ENCODE measurements around the gene CD24. TPM values are rescaled to one million over a fixed set of nuclear protein-coding genes. Genes with fewer than 3 reads are reported as not detected.

Gene CD24
- total RNA-seq, 1 experiment from 2014 or later, result 1,551 TPM

- Histone ChIP-seq H2AFZ (ENCODE audit: low read length) (no peak overlapping the region), H3K23ac (ENCODE audit: insufficient read length, low read depth, low read length) (no peak overlapping the region), H2BK15ac (ENCODE audit: low read depth, low read length) (no peak overlapping the region), H4K20me1 (ENCODE audit: control insufficient read depth, insufficient read depth, insufficient read length) (no peaks in the 10 kb centered on the region), H4K5ac (ENCODE audit: insufficient read length, low read depth, low read length) (no peak overlapping the region), H3K27me3 (ENCODE audit: insufficient read depth, low read length) (no peaks in the 10 kb centered on the region), H4K91ac (ENCODE audit: insufficient read length, low read depth, low read length) (no peak overlapping the region), H3K79me2 (ENCODE audit: insufficient read depth, low read length) (no peaks in the 10 kb centered on the region), H3K56ac (ENCODE audit: insufficient read length, low read depth, low read length) (no peak overlapping the region), H3T11ph (ENCODE audit: low read length) (no peak overlapping the region), H2BK120ac (ENCODE audit: low read depth, low read length, poor library complexity, severe bottlenecking) (no peak overlapping the region), H3K14ac (ENCODE audit: insufficient read depth, low read length) (no peak overlapping the region), H2BK5ac (ENCODE audit: insufficient read length, low read length) (no peak overlapping the region), H3K27ac (ENCODE audit: insufficient read length, low read depth, low read length) (no peak overlapping the region), H2AK5ac (ENCODE audit: insufficient read length, low read length) (no peak overlapping the region), H3K18ac (ENCODE audit: insufficient read length, low read depth, low read length) (no peak overlapping the region), H3K9ac (ENCODE audit: extremely low read depth, insufficient read length, low read length) (no peak overlapping the region), H2BK20ac (ENCODE audit: low read depth, low read length, poor library complexity, severe bottlenecking) (no peak overlapping the region), H3K79me1 (ENCODE audit: insufficient read depth, low read depth, low read length, poor library complexity, severe bottlenecking) (no peaks in the 10 kb centered on the region), H3K4me2 (ENCODE audit: insufficient read depth, insufficient read length, low read length) (no peak overlapping the region), H3K23me2 (ENCODE audit: insufficient read length, low read depth, low read length, poor library complexity, severe bottlenecking) (no peaks in the 10 kb centered on the region), H3K4me1 (ENCODE audit: insufficient read depth, low read length) (no peaks in the 10 kb centered on the region), H3K4ac (ENCODE audit: low read depth, low read length) (no peak overlapping the region), H4K8ac (replicated peaks; ENCODE audit: insufficient read length, low read depth, low read length) (no peak overlapping the region), H3K9me3 (ENCODE audit: control insufficient read depth, low read depth, low read length) (no peaks in the 10 kb centered on the region), H2BK12ac (ENCODE audit: insufficient read length, low read depth, low read length) (no peak overlapping the region)
- H3K4me1 Mint-ChIP-seq, result no peaks in the 10 kb centered on the region
- H3K36me3 Mint-ChIP-seq (ENCODE audit: insufficient read depth in 1 of 3, low read depth in 3 of 3), result peaks cover 7 to 18% (median 9%) of the 10 kb centered on the region in 3 experiments; a peak in 6 of 7 replicates
- H3K27ac Mint-ChIP-seq, result no peak overlapping the region
- no peaks in the 10 kb centered on the region for H3K27me3 Mint-ChIP-seq (ENCODE audit: low read depth)
- no peak overlapping the region for H3K4me3 Mint-ChIP-seq
- no peak for DNase-seq
- no peaks in the 10 kb centered on the region for H3K9me3 Mint-ChIP-seq
- WGBS (ENCODE audit: extremely low coverage, insufficient read length, low lambda C conversion rate), result no CpG with 5 or more reads among the region's 1 CpG
- TF ChIP-seq CTCF (conservative IDR thresholded peaks at IDR 0.05), result no peak
Measured at GRCh38 chr6:106964954-106965353, 9.6 kb downstream of the CD24 start.

Data from H9 (cell line).